Endothelial cell of umbilical vein (primary cell): ENCODE data around the gene ATP5IF1.

Experiments
- EZH2 ChIP-seq: IDR thresholded peaks from 2 replicates; pipeline ENCODE4 v1.6.1; 2012; ENCODE audit warnings: borderline replicate concordance, low read depth, mild to moderate bottlenecking, moderate library complexity, low read length, inconsistent platforms; ENCODE audit not compliant: severe bottlenecking
- GATA2 ChIP-seq: IDR thresholded peaks from 2 replicates; pipeline ENCODE4 v1.7.0; 2011; ENCODE audit warnings: low read depth, mild to moderate bottlenecking, moderate library complexity, mixed read lengths, low read length; ENCODE audit not compliant: insufficient read length, insufficient read depth
- JUN ChIP-seq: IDR thresholded peaks from 2 replicates; pipeline ENCODE4 v1.6.1; 2011; ENCODE audit warnings: borderline replicate concordance, low read depth; ENCODE audit not compliant: insufficient read length, insufficient read depth
- MYC ChIP-seq: IDR thresholded peaks from one replicate; pipeline ENCODE4 v1.6.1; 2011; ENCODE audit warnings: mild to moderate bottlenecking, low read depth, low read length
- POLR2A ChIP-seq: IDR thresholded peaks from 2 replicates; pipeline ENCODE4 v1.6.1; 2012; ENCODE audit warnings: low read depth, mild to moderate bottlenecking, control low read depth, low read length
- POLR2AphosphoS5 ChIP-seq: IDR thresholded peaks from 2 replicates; pipeline ENCODE4 v1.6.1; 2012; ENCODE audit warnings: low read depth, mild to moderate bottlenecking, control low read depth, low read length, moderate library complexity; ENCODE audit not compliant: insufficient read depth
- TF ChIP-seq, protein P1 (sequence below), 2 donors: IDR thresholded peaks; 1 replicate in 1 of 2; 2 replicates in 1 of 2; pipeline ENCODE4 v1.5.1; 2011; ENCODE audit warnings: low read length in 2 of 2, mild to moderate bottlenecking in 2 of 2, moderate library complexity in 2 of 2, control low read depth in 1 of 2, inconsistent platforms in 1 of 2, low read depth in 1 of 2; ENCODE audit not compliant: insufficient read depth in 1 of 2; ENCODE audit errors: extremely low read depth in 1 of 2
- TF ChIP-seq, protein P2 (sequence below): IDR thresholded peaks from 2 replicates; pipeline ENCODE4 v1.6.1; 2011; ENCODE audit not compliant: insufficient read depth, insufficient read length

DNA sequence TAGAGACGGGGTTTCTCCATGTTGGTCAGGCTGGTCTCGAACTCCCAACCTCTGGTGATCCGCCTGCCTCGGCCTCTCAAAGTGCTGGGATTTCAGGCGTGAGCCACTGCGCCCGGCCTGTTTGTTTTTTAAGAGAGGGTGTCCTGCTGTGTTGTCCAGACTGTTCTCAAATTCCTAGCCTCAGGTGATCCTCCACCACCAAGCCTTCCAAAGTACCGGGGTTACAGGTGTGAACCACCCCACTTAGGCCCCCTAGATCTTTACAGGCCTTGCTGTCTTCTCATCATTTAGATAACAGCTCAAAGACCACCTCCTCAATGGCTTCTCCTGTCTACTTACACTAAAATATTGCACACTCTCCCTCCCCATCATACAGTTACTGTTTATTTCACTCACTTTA lies 29.7 kb downstream of the ATP5IF1 start:
- TF ChIP-seq, protein P1, sequence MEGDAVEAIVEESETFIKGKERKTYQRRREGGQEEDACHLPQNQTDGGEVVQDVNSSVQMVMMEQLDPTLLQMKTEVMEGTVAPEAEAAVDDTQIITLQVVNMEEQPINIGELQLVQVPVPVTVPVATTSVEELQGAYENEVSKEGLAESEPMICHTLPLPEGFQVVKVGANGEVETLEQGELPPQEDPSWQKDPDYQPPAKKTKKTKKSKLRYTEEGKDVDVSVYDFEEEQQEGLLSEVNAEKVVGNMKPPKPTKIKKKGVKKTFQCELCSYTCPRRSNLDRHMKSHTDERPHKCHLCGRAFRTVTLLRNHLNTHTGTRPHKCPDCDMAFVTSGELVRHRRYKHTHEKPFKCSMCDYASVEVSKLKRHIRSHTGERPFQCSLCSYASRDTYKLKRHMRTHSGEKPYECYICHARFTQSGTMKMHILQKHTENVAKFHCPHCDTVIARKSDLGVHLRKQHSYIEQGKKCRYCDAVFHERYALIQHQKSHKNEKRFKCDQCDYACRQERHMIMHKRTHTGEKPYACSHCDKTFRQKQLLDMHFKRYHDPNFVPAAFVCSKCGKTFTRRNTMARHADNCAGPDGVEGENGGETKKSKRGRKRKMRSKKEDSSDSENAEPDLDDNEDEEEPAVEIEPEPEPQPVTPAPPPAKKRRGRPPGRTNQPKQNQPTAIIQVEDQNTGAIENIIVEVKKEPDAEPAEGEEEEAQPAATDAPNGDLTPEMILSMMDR (IDR thresholded peaks at IDR 0.05; ENCODE audit: extremely low read depth in 1 of 2, insufficient read depth in 1 of 2, low read depth in 1 of 2, low read length in 2 of 2), result no peak
- TF ChIP-seq EZH2, result no peak
- TF ChIP-seq JUN, result no peak
- TF ChIP-seq POLR2A, result no peak
- no peak for TF ChIP-seq POLR2AphosphoS5
- TF ChIP-seq MYC, result no peak
- TF ChIP-seq, protein P2, sequence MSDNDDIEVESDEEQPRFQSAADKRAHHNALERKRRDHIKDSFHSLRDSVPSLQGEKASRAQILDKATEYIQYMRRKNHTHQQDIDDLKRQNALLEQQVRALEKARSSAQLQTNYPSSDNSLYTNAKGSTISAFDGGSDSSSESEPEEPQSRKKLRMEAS, result no peak
- no peak for TF ChIP-seq GATA2
